Gastrocnemius medialis (tissue), 4 donors: ENCODE measurements around the gene KLK8. TPM values are rescaled to one million over a fixed set of nuclear protein-coding genes. Genes with fewer than 3 reads are reported as not detected.

Experiments
- ATAC-seq, 2 donors: fragments of 150-250 bp; one replicate each; pipeline ENCODE4 v1.9.1; 2016
- DNase-seq, 2 donors: peaks; one replicate each; pipeline ENCODE4 v3.0.0-alpha.2; 2019
- H3K27ac ChIP-seq, 4 donors: fragments of 200-600 bp; sonication (generic); 1 replicate in 1 of 4; 2 replicates in 3 of 4; pipeline ENCODE4 v1.5.1; 2016 to 2018; ENCODE audit warnings: mild to moderate bottlenecking in 2 of 4, moderate library complexity in 1 of 4
- H3K27me3 ChIP-seq, 3 donors: fragments of 200-600 bp; sonication (generic) in 2 of 3; 1 replicate in 1 of 3; 2 replicates in 2 of 3; pipeline versions ENCODE4 v1.5.1 to v1.6.0; 2016 to 2019; ENCODE audit warnings: mild to moderate bottlenecking in 1 of 3, moderate library complexity in 1 of 3
- H3K36me3 ChIP-seq, 2 donors: fragments of 200-600 bp; sonication (generic) in 1 of 2; one replicate each; pipeline ENCODE4 v1.5.1; 2017 to 2018
- H3K4me1 ChIP-seq, 2 donors: fragments of 200-600 bp; sonication (generic) in 1 of 2; one replicate each; pipeline ENCODE4 v1.5.1; 2016 to 2017; ENCODE audit warnings: mild to moderate bottlenecking in 2 of 2
- H3K4me3 ChIP-seq, 4 donors: fragments of 200-600 bp; sonication (generic) in 3 of 4; 1 replicate in 1 of 4; 2 replicates in 3 of 4; pipeline ENCODE4 v1.5.1; 2016 to 2019; ENCODE audit warnings: mild to moderate bottlenecking in 2 of 4
- H3K9me3 ChIP-seq, 3 donors: fragments of 200-600 bp; sonication (generic) in 2 of 3; 1 replicate in 1 of 3; 2 replicates in 2 of 3; pipeline ENCODE4 v1.5.1; 2016 to 2019
- CTCF ChIP-seq, 5 experiments: fragments of 450-650 bp in 3 of 5; fragments of 200-600 bp in 2 of 5; sonication (generic) in 2 of 5; IDR thresholded peaks in 4 of 5; conservative IDR thresholded peaks in 1 of 5; 1 replicate in 4 of 5; 2 replicates in 1 of 5; pipeline ENCODE4 v1.5.1; 2016 to 2019; ENCODE audit warnings: antibody characterized with exemption in 5 of 5, mild to moderate bottlenecking in 3 of 5, moderate library complexity in 3 of 5
- POLR2A ChIP-seq, 2 donors: fragments of 450-650 bp; IDR thresholded peaks; one replicate each; pipeline ENCODE4 v1.6.1; 2017; ENCODE audit warnings: antibody characterized with exemption in 2 of 2, mild to moderate bottlenecking in 2 of 2, moderate library complexity in 2 of 2
- in situ Hi-C, 4 donors: fragments of 200-750 bp; cut with MboI; loops; one replicate each; pipeline versions ENCODE4 v1.15.0 to v1.8.0; 2017; ENCODE audit warnings: low sequenced_read_pairs in 4 of 4
- intact Hi-C: fragments of 100-400 bp; cut with DNase I; formaldehyde crosslinking; loops from one replicate; pipeline ENCODE4 v1.15.1; 2023; ENCODE audit warnings: low total_unique reads
- total RNA-seq, 4 donors: library from RNA; depleted of rRNA; stranded (reverse); fragments of >200 nt; gene quantifications; one replicate each; pipeline versions ENCODE4 v1.1.0 to v1.2.3, GENCODE V29; 2016

The KLK8 gene
- total RNA-seq, 4 donors from 2014 or later = not detected

- no peaks in the 10 kb centered on the region for H3K36me3 ChIP-seq
- no peak overlapping the region for H3K27ac ChIP-seq
- DNase-seq (no peak), ATAC-seq (no peak)
- in situ Hi-C loops (no loop called here), intact Hi-C loops (no loop called here)
- H3K9me3 ChIP-seq = no peaks in the 10 kb centered on the region
- peak overlapping the region in 1 of 4 donors; percentile 36 for H3K4me3 ChIP-seq
- H3K27me3 ChIP-seq = peaks cover 26 to 43% (median 42%) of the 10 kb centered on the region in 3 donors
- no peaks in the 10 kb centered on the region for H3K4me1 ChIP-seq
- TF ChIP-seq POLR2A (IDR thresholded peaks at IDR 0.05) (no peak), CTCF (IDR thresholded peaks at IDR 0.05 in 4 of 5, conservative IDR thresholded peaks at IDR 0.05 in 1 of 5) (no peak)
Measured at GRCh38 chr19:51016798-51017683, 15.6 kb upstream of the KLK8 start.

- no peak for TF ChIP-seq CTCF (IDR thresholded peaks at IDR 0.05 in 4 of 5, conservative IDR thresholded peaks at IDR 0.05 in 1 of 5)
- TF ChIP-seq POLR2A (IDR thresholded peaks at IDR 0.05) = no peak
- intact Hi-C loops (no loop called here), in situ Hi-C loops (no loop called here)
- H3K9me3 ChIP-seq = no peaks in the 10 kb centered on the region
- H3K27ac ChIP-seq = no peak overlapping the region
- H3K27me3 ChIP-seq = peaks cover 26 to 43% (median 42%) of the 10 kb centered on the region in 3 donors
- H3K36me3 ChIP-seq = no peaks in the 10 kb centered on the region
- H3K4me1 ChIP-seq = no peaks in the 10 kb centered on the region
- DNase-seq (no peak), ATAC-seq (no peak)
- no peak overlapping the region for H3K4me3 ChIP-seq
Measured at GRCh38 chr19:51015691-51016267, 14.4 kb upstream of the KLK8 start.

- intact Hi-C loops = no loop called here
Measured at GRCh38 chr19:51014242-51014641, 12.8 kb upstream of the KLK8 start.

GRCh38 chr19:51012661-51013190 is 11.3 kb upstream of the KLK8 start:
- H3K27ac ChIP-seq = no peak overlapping the region
- H3K36me3 ChIP-seq = no peaks in the 10 kb centered on the region
- in situ Hi-C loops (no loop called here), intact Hi-C loops (no loop called here)
- DNase-seq (no peak), ATAC-seq (no peak)
- no peak overlapping the region for H3K4me3 ChIP-seq
- TF ChIP-seq CTCF (IDR thresholded peaks at IDR 0.05 in 4 of 5, conservative IDR thresholded peaks at IDR 0.05 in 1 of 5) = no peak
- no peak for TF ChIP-seq POLR2A (IDR thresholded peaks at IDR 0.05)
- H3K9me3 ChIP-seq = no peaks in the 10 kb centered on the region
- no peaks in the 10 kb centered on the region for H3K4me1 ChIP-seq
- peaks cover 17 to 25% (median 24%) of the 10 kb centered on the region in 3 donors for H3K27me3 ChIP-seq

More at GRCh38 chr19:51014242-51014641, 12.8 kb upstream of the KLK8 start:
- ATAC-seq (no peak), DNase-seq (no peak)
- no peak overlapping the region for H3K27ac ChIP-seq
- peaks cover 24 to 37% (median 36%) of the 10 kb centered on the region in 3 donors for H3K27me3 ChIP-seq
- no peak for TF ChIP-seq POLR2A (IDR thresholded peaks at IDR 0.05)
- no peaks in the 10 kb centered on the region for H3K9me3 ChIP-seq
- no peaks in the 10 kb centered on the region for H3K4me1 ChIP-seq
- H3K4me3 ChIP-seq = no peak overlapping the region
- in situ Hi-C loops = no loop called here
- H3K36me3 ChIP-seq = no peaks in the 10 kb centered on the region
